Smooth muscle cell (in vitro differentiated cells): ENCODE data around the gene CDC42SE1. TPM values are rescaled to one million over a fixed set of nuclear protein-coding genes. Genes with fewer than 3 reads are reported as not detected.

Source experiments
- DNase-seq: peaks from one replicate; lab custom pipeline; 2025; ENCODE audit not compliant: unreplicated experiment; lab: John Stamatoyannopoulos, UW
- H2AFZ ChIP-seq: fragments of 200-600 bp; sonication (generic); 2 replicates; pipeline ENCODE4 v1.6.0; 2016; ENCODE audit warnings: antibody characterized with exemption, low read depth, mild to moderate bottlenecking
- H3F3A ChIP-seq: fragments of 200-600 bp; sonication (generic); 2 replicates; pipeline ENCODE4 v1.6.0; 2017; ENCODE audit warnings: antibody characterized with exemption, low read depth
- H3K27ac ChIP-seq: fragments of 200-600 bp; sonication (generic); 2 replicates; pipeline ENCODE4 v1.5.1; 2016; ENCODE audit warnings: low read depth, mild to moderate bottlenecking
- H3K27me3 ChIP-seq: fragments of 200-600 bp; sonication (generic); 2 replicates; pipeline ENCODE4 v1.6.1; 2016; ENCODE audit warnings: low read depth, mild to moderate bottlenecking
- H3K36me3 ChIP-seq: fragments of 200-600 bp; sonication (generic); 2 replicates; pipeline ENCODE4 v1.5.1; 2016; ENCODE audit warnings: low read depth
- H3K4me1 ChIP-seq: fragments of 200-600 bp; sonication (generic); 2 replicates; pipeline ENCODE4 v1.5.1; 2016; ENCODE audit warnings: low read depth
- H3K4me2 ChIP-seq: fragments of 200-600 bp; sonication (generic); 2 replicates; pipeline ENCODE4 v1.6.0; 2016; ENCODE audit warnings: mild to moderate bottlenecking
- H3K4me3 ChIP-seq: fragments of 200-600 bp; sonication (generic); 2 replicates; pipeline ENCODE4 v1.5.1; 2016; ENCODE audit warnings: mild to moderate bottlenecking
- H3K79me2 ChIP-seq: fragments of 200-600 bp; sonication (generic); 2 replicates; pipeline ENCODE4 v1.6.0; 2016; ENCODE audit warnings: low read depth, mild to moderate bottlenecking
- H3K9ac ChIP-seq: fragments of 200-600 bp; sonication (generic); 2 replicates; pipeline ENCODE4 v1.6.0; 2016; ENCODE audit warnings: low read depth
- H3K9me3 ChIP-seq: fragments of 200-600 bp; sonication (generic); replicated peaks from 2 replicates; pipeline ENCODE4 v1.5.1; 2016; ENCODE audit warnings: low read depth
- H4K20me1 ChIP-seq: fragments of 200-600 bp; sonication (generic); 2 replicates; pipeline ENCODE4 v1.6.0; 2016; ENCODE audit warnings: low read depth
- WGBS: methylation state at CpG from one replicate; pipeline ENCODE4 v1.1.7; 2016; ENCODE audit warnings: low lambda C conversion rate; 5-methylcytosine and 5-hydroxymethylcytosine counted together
- polyA plus RNA-seq: library from polyadenylated mRNA; unstranded; fragments of >200 nt; fragmentation: Nextera tagmentation; extraction: Ambion mirVana; gene quantifications from 2 replicates; pipeline ENCODE4 v1.2.1, GENCODE V29; 2016
- total RNA-seq: library from RNA; depleted of rRNA; stranded (reverse); fragments of >200 nt; gene quantifications from 2 replicates; pipeline ENCODE4 v1.2.3, GENCODE V29; 2014
- TF ChIP-seq, protein P1 (sequence below): fragments of 200-600 bp; sonication (generic); IDR thresholded peaks from 2 replicates; pipeline ENCODE4 v1.5.1; 2017; ENCODE audit warnings: borderline replicate concordance, mild to moderate bottlenecking, antibody characterized with exemption; ENCODE audit not compliant: insufficient read depth, poor library complexity, severe bottlenecking

CDC42SE1 gene
- total and polyA plus RNA-seq, 2 experiments from 2014 or later = 15.2 to 63.3 TPM

DNA sequence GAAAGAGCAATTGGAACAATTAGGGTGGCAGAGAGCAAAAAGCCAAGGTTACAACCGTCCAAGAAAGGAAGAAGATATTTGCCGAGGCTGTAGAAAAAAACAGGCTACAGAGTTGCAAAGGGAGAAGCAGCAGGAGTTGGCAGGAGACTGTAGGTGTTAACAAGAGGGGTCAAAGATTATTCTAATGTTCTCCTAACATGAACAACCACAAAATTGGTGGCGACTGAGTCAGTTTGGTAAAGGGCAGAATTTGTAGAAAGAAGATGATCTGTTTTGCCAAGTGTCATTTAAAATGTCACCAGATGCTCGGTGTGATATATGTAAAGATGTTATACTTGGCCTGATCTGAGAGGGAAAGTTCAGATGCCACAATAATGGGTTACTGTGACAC is 51.6 kb downstream of the CDC42SE1 start:
- H3F3A ChIP-seq = peaks cover 7% of the 10 kb centered on the region
- H4K20me1 ChIP-seq = no peaks in the 10 kb centered on the region
- no peaks in the 10 kb centered on the region for H3K9me3 ChIP-seq
- peak overlapping the region; percentile 89 for H3K4me2 ChIP-seq
- DNase-seq = no peak
- no peaks in the 10 kb centered on the region for H3K27me3 ChIP-seq
- peak overlapping the region; percentile 81 for H3K4me3 ChIP-seq
- TF ChIP-seq, protein P1, sequence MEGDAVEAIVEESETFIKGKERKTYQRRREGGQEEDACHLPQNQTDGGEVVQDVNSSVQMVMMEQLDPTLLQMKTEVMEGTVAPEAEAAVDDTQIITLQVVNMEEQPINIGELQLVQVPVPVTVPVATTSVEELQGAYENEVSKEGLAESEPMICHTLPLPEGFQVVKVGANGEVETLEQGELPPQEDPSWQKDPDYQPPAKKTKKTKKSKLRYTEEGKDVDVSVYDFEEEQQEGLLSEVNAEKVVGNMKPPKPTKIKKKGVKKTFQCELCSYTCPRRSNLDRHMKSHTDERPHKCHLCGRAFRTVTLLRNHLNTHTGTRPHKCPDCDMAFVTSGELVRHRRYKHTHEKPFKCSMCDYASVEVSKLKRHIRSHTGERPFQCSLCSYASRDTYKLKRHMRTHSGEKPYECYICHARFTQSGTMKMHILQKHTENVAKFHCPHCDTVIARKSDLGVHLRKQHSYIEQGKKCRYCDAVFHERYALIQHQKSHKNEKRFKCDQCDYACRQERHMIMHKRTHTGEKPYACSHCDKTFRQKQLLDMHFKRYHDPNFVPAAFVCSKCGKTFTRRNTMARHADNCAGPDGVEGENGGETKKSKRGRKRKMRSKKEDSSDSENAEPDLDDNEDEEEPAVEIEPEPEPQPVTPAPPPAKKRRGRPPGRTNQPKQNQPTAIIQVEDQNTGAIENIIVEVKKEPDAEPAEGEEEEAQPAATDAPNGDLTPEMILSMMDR = no peak
- peaks cover 12% of the 10 kb centered on the region for H3K79me2 ChIP-seq
- H3K4me1 ChIP-seq = peaks cover 17% of the 10 kb centered on the region
- peak overlapping the region; percentile 97 for H3K27ac ChIP-seq
- WGBS = 50% methylated on average over 4 of the region's 4 CpGs
- peak overlapping the region; percentile 92 for H3K9ac ChIP-seq
- H3K36me3 ChIP-seq = no peaks in the 10 kb centered on the region
- H2AFZ ChIP-seq = no peak overlapping the region

DNA sequence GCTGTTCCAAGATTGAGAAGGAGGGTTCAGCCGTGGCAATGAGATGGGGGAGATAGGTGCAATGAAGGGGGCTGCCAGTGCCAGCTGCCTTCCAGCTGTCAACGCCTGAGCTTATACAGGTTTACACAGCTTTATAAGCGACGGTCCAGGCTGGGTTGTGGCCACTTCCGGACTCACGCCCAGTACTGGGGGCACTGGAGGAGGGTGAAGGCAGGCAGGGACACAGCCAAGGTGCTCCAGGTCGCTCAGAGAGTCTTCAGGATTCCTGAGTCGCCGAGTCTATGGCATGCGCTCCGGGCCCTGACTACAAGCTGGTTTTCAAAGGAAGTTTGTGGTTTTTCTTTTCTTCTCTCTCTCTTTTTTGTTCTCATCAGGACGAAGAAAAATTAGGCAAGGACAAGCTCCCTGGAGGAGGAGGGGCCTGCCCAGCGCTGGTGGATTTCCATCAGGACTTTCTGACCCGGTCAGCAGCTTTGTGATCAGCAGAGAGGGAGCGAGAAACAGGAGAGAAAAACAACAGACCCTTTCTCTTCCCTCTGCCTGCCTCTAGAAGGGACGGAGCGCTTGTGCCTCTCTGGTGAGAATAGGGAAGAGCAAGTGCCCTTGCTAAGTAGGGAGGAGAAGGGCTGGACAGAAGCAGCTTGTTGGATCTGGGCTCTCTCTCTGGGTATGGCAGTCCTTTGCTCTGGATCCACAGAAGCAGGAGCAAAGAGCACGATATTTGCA is 52.9 kb downstream of the CDC42SE1 start, which contains the start of gene MINDY1:
Gene MINDY1, minus strand, starts transcription at position 576 of the 726 bp plus-strand sequence. CDS start 4,285 bp downstream, outside the sequence.
- TF ChIP-seq, protein P1 = peak; percentile 20
- Histone ChIP-seq H3K4me1 (peaks cover 17% of the 10 kb centered on the region), H4K20me1 (no peaks in the 10 kb centered on the region), H3K4me3 (peak within 1 kb of the TSS; percentile 81), H3K27me3 (no peaks in the 10 kb centered on the region), H3K4me2 (peak within 1 kb of the TSS; percentile 90), H3K36me3 (no peaks in the 10 kb centered on the region), H3K9ac (peak within 1 kb of the TSS; percentile 92), H3K27ac (peak within 1 kb of the TSS; percentile 97), H3F3A (peaks cover 7% of the 10 kb centered on the region), H3K9me3 (no peaks in the 10 kb centered on the region), H3K79me2 (peaks cover 12% of the 10 kb centered on the region), H2AFZ (peak within 1 kb of the TSS; percentile 93)
- WGBS = 14% methylated on average over 18 of the region's 18 CpGs
- DNase-seq = peak; percentile 15

DNA sequence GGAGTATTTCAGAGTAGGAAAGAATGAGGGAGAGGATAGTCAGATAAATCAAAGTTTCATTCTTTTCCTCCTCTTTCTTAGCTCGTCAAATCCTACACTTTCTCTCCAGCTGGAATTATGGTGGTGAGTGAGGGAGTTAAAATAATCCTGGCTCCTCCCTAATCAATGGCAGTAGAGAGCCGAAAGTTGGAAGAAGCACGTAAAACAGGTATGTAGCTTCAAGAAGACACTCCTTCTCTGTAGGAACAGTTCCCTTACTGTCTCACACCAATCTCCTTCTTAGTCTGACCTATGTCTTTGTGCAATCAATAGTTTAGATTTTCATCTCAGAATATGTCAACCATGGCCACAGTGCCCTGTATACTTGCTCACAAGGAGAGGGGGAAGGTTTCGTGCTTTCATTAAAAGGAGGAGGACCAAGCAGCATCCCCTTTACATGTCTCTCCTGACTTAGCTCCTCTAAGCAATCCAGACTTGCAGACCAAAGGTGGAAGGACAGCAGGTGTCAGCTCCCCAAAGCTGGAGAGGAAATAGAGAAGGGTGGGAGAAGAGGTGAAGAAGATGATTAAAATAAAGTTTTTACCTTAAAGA is 53.6 kb downstream of the CDC42SE1 start:
- Histone ChIP-seq H3K79me2 (peaks cover 12% of the 10 kb centered on the region), H3F3A (peaks cover 7% of the 10 kb centered on the region), H2AFZ (peak overlapping the region; percentile 93), H3K4me1 (peaks cover 17% of the 10 kb centered on the region), H3K9ac (peak overlapping the region; percentile 92), H3K4me3 (peak overlapping the region; percentile 62), H3K36me3 (no peaks in the 10 kb centered on the region), H4K20me1 (no peaks in the 10 kb centered on the region), H3K9me3 (no peaks in the 10 kb centered on the region), H3K27ac (peak overlapping the region; percentile 97), H3K27me3 (no peaks in the 10 kb centered on the region), H3K4me2 (peak overlapping the region; percentile 90)
- no peak for DNase-seq
- WGBS = 65% methylated on average over 4 of the region's 4 CpGs
- TF ChIP-seq, protein P1 = no peak
